ENCODE results near the gene CSF3R. TPM values are rescaled to one million over a fixed set of nuclear protein-coding genes. Genes with fewer than 3 reads are reported as not detected.

Gene CSF3R
- polyA plus RNA-seq, 1 of the 3 experiments (the other 2 are of a cell fraction) = not detected

DNA sequence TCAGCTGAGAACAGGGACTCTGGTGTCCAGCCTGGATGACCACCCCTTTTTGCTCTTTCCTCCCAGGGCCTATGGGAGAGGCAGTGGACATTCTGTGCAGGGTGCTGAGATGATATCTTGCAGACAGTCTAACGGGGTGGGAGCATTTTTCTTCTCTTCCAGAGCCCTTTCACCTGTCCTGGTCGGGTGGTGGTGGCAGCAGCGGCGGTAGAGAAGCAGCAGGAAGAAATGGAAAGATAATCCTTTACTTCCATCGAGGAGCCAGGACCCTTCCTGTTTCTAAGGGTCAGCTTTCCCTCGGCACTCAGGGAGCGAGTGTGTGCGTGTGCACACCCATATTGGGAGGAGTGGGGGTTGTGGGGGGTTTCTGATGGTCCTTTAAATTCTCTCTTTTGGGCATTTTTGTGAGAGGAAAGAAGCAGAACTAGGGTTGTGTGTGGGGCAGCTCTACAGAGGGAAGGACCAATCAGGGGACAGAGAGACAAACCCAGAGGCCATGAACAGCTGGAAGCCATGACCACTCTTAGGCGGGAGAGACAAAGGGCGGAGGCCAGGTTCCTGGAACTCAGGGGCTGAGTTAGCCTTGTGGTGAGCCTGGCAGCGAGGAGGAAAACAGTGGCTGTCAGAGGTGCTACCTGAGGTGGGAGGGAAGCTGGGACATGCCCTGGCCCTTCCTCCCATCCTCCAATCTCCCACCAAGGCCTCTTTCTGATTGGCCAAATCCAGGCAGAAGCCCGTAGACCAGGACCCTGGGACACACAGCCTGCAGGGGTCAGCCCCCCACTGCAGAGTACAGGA lies 31.2 kb upstream of the CSF3R start (continued):
- TF ChIP-seq SIN3A (IDR thresholded peaks at IDR 0.05; ENCODE audit: borderline replicate concordance, low read depth, low read length) (no peak), RAD21 (IDR thresholded peaks at IDR 0.05; ENCODE audit: low read length) (no peak), GATA2 (CRISPR knock-in tag; IDR thresholded peaks at IDR 0.05) (no peak), NFIC (IDR thresholded peaks at IDR 0.05; ENCODE audit: borderline replicate concordance) (no peak), NRF1 (IDR thresholded peaks at IDR 0.05; ENCODE audit: low read depth, low read length) (no peak), JUND (IDR thresholded peaks at IDR 0.05) (no peak), MEF2A (IDR thresholded peaks at IDR 0.05; ENCODE audit: borderline replicate concordance, low read depth) (no peak), FOXM1 (IDR thresholded peaks at IDR 0.05; ENCODE audit: low read depth) (no peak), YY1 (IDR thresholded peaks at IDR 0.05; ENCODE audit: low read depth) (no peak), MXI1 (IDR thresholded peaks at IDR 0.05; ENCODE audit: low read depth, low read length) (no peak)
- TF ChIP-seq, protein P1, sequence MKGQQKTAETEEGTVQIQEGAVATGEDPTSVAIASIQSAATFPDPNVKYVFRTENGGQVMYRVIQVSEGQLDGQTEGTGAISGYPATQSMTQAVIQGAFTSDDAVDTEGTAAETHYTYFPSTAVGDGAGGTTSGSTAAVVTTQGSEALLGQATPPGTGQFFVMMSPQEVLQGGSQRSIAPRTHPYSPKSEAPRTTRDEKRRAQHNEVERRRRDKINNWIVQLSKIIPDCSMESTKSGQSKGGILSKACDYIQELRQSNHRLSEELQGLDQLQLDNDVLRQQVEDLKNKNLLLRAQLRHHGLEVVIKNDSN (IDR thresholded peaks at IDR 0.05; ENCODE audit: borderline replicate concordance, low read depth) = no peak
- TF ChIP-seq, protein P2, sequence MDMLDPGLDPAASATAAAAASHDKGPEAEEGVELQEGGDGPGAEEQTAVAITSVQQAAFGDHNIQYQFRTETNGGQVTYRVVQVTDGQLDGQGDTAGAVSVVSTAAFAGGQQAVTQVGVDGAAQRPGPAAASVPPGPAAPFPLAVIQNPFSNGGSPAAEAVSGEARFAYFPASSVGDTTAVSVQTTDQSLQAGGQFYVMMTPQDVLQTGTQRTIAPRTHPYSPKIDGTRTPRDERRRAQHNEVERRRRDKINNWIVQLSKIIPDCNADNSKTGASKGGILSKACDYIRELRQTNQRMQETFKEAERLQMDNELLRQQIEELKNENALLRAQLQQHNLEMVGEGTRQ (IDR thresholded peaks at IDR 0.05; ENCODE audit: borderline replicate concordance, low read depth, low read length) = no peak

DNA sequence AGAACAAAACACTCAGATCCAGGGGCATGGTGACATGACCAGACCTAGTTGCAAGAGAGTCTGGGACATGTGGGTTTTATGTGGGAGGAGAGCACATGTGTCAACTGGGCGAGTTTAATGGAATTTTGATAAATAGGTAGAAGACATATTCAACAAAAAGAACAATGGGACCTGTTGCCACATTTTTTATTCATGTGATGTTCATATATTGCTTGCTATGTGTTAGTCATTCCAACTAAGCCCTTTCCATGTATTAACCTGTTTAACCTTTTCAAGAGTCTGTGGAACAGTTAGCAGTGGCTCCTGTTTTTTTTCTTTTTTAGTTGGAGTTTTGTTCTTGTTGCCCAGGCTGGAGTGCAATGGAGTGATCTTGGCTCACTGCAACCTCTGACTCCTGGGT lies 30.1 kb upstream of the CSF3R start:
- no peak overlapping the region for H3K4me2 ChIP-seq
- 37% methylated on average over 1 of the region's 1 CpG for WGBS (ENCODE audit: low lambda C conversion rate)

More for the DNA sequence above, 30.1 kb upstream of the CSF3R start:
- H3K9me2 ChIP-seq = no peaks in the 10 kb centered on the region
- TF ChIP-seq FOSL2 (IDR thresholded peaks at IDR 0.05; ENCODE audit: borderline replicate concordance, low read depth) (no peak), TAF1 (IDR thresholded peaks at IDR 0.05; ENCODE audit: borderline replicate concordance, low read depth, low read length) (no peak), NFIC (IDR thresholded peaks at IDR 0.05; ENCODE audit: borderline replicate concordance) (no peak)
- H3K9ac ChIP-seq = no peak overlapping the region
- CTCF ChIA-PET = no interaction called here
- H3K4me3 ChIP-seq (ENCODE audit: low read depth in 2 of 2, low read length in 1 of 2) = no peak overlapping the region
- no peaks in the 10 kb centered on the region for H3K4me1 ChIP-seq (ENCODE audit: control insufficient read depth in 1 of 2, insufficient read depth in 2 of 2, low read depth in 1 of 2, low read length in 1 of 2)
- no peak overlapping the region for H3K27ac ChIP-seq (ENCODE audit: low read depth in 2 of 2, low read length in 1 of 2)
- H3K27me3 ChIP-seq (ENCODE audit: insufficient read depth) = no peaks in the 10 kb centered on the region
- H3F3A ChIP-seq (replicated peaks; ENCODE audit: insufficient read depth) = no peaks in the 10 kb centered on the region
- POLR2A ChIA-PET = no interaction called here
- no peaks in the 10 kb centered on the region for H3K9me3 ChIP-seq
- H4K20me1 ChIP-seq (ENCODE audit: insufficient read depth) = no peaks in the 10 kb centered on the region
- no peak overlapping the region for H2AFZ ChIP-seq (ENCODE audit: low read depth)
- DNase-seq = no peak
- no peaks in the 10 kb centered on the region for H3K36me3 ChIP-seq (replicated peaks in 1 of 2; ENCODE audit: control insufficient read depth in 1 of 2, insufficient read depth in 2 of 2, low read length in 1 of 2)
- no peaks in the 10 kb centered on the region for H3K79me2 ChIP-seq (ENCODE audit: insufficient read depth)
